Stimulated activated CD8-positive, alpha-beta memory T cell treated with anti-CD3 and anti-CD28 coated beads, Interleukin-15, amount 100 ng/mL, for 24 hours (primary cell): ENCODE measurements around the gene AHCYL2.
"Not testable (repeated sequence)": the region's sequence is repeated elsewhere in the genome, so short reads cannot be mapped to it uniquely, and the experiment has no call there.

Experiments
- DNase-seq: peaks from one replicate; pipeline ENCODE4 v3.0.0-alpha.2; 2020; ENCODE audit warnings: low read depth

Gene AHCYL2

DNA sequence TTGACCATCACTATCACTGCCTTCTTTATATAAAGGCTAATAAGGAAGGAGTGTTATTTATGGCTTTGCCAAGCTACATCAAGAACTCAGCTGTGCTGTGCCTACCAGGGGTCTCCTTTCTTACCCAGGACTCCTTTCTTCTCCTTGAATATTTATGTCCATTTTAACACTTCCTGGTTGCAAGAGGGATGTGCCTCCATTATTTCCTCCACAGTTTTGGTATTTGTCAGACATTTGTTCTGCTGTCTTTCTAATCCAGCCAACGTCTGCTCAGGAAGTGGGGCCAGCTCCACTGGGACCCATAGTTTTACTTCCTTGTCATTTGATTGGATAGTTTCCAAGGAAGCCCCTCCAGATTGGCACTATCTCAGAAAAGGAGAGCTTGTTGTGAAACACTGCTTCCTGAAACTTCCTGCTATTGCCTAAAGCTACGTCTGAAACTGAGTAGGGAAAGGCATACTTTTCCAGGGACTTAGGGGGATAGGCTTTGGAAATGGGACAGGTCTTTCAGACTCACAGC lies 202.8 kb downstream of the AHCYL2 start:
- DNase-seq, result no peak

DNA sequence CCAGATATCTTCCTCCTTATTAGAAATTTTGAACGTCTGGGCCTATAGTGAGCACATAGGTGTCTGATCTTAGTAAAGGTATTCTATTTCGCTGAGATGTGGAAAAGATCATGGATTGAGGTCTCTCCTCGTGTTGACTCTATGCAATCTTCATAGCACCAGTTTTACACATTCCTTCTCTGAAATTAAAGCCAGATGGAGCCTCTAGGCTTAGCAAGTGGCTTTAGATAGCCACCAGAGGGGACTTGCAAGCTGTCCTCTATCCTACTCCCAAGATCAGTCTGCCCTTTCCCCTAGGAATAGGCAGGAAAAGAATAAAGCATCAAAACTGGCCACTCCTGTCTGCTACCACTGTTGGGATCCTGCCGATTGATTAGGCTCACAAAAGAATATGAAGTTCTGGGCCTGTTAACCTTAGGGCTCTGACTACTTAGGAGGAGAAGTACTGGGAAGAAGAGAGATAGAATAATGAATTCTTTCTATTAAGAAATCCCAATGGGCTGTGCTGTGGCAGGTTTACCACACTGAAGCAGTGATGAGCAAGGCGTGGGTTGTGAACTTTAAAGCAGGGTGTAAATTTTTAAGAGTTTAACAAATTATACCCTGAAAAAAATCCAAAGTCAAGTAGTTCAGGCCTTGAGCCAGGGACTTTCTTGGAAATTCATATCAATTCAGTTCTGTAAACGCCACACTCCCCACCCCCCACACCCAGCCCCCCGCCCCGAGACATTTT lies 207.2 kb downstream of the AHCYL2 start:
- DNase-seq, result no peak

DNA sequence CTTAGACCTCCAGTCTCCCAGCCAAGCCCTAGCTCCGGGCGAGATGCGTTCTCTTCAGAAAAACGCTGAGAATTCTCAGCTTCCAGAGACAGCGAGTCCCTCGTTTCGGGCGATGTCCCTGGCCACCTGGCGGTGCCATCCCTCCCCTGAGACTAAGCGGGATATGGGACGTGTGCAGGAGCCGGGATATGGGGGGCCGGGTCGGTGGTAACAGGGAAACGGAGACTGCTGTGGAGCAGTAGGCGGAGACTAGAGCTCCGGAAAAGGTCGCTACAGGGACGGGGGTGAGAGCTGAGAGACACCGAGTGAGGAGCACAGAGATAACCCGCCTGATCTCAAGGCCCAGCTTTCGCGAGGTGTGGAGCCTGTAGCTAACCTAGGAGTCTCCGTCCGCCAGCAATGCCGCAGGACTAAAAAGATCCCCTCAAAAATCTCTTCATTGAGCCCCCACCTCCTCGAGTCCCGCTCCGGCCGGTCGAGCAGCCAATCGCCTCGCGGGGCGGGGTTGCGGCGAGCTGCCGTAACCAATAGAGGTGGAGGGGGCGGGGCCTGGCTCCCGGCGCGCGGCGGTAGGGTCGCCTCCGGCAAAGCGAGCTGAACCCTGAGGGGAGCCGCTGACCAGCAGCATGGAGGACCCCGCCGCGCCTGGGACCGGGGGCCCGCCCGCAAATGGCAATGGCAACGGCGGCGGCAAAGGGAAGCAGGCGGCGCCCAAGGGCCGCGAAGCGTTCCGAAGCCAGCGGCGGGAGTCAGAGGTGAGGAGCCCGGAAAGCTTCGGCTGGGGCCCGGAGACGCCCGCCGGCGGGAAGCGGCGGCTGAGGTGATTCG lies 209.2 kb downstream of the AHCYL2 start, which contains the start of gene STRIP2:
Gene STRIP2, plus strand, starts transcription at position 586 of the 828 bp plus-strand sequence. Its CDS starts 41 bp downstream, at position 627.
- peak; percentile 85 for DNase-seq

DNA sequence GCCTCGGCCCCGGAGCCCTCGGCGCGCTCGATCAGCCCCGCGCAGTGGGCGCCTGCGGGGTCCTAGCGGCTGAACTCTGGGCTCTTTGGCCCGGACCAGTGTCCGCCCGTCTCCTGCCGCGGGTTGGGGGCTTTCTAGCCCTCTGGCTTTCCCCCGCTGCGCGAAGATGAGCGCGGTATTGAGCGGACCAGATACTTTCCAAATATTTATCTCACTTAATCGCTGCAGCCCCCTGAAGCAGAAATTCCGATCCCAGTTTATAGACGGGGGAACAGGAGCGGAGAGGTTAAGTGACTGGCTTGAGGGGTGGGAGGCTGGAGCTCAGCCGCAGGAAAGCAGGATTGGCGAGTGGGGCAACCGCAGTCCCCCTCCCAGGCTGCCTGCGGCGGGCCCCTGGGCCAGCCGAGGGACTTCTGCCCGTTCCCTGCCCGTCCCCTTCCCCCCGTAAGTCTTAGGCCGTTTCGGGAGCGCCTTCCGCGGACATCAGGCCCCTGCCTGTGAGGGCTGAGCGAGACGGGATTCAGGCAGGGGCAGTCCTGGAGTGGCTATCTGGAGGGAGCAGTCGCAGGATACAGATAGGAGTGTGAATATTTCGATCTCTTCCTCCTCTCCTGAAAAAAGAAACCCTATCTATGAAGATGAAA lies 210.0 kb downstream of the AHCYL2 start:
- DNase-seq, result no peak

DNA sequence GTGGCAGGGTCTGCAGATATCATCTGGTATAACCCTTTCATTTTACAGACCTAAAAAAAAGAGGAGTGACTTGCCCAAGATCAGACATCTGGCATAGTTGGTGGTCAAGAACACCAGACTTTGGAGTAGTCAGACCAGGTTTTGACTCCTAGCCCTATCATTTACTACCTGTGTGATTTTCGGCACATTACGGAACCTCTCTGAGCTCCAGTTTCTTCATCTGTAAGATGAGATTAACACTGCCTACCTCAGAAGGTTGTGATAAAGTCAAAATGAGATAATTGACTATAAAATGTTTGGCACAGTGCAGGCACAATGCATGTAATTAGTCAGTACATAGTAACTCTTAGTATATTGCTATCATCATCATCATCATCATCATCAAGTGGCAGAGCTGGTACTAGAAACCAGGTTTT lies 210.6 kb downstream of the AHCYL2 start:
- DNase-seq, result no peak

DNA sequence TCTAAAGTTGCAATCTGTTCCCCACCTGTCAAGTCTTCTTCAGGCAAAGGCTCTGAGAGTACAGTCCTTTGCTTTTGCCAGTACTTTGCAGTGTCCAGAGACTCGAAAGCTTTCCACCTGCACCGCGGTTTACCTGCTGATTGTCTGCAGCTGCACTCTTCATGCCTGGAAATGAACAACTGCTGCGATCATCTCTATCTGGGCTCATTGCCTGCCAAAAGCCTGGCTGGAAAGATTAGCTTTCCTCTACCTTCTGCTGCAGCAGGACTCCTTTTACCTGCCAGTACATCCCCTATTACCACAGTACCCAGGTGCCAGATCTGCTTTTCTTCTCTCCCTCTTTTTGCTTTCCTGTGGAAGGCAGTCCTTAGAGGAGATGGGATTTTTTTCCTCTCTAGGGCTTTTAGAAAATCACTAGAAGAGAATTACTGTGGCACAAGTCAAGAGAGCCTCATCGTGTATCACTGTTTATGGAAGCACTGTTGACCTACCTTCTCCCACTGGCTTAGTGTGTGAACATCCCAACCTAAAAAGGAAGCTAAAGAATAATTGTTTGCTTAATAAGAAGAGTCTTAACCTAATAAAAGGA lies 211.6 kb downstream of the AHCYL2 start:
- no peak for DNase-seq

DNA sequence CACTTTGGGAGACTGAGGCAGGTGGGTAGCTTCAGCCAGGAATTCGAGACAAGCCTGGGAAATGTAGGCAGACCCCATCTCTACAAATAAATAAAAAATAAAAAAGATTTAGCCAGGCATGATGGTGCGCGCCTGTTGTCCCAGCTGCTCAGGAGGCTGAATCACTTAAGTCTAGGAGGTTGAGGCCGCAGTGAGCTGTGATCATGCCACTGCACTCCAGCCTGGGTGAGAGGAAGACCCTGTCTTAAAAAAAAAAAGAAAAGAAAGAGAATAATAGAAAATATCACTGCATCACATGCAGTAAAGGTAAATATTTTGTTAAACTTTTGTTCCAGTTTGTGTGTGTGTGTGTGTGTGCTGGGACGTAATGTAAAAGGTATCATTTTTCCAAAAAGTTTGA lies 212.4 kb downstream of the AHCYL2 start:
- DNase-seq, result no peak

DNA sequence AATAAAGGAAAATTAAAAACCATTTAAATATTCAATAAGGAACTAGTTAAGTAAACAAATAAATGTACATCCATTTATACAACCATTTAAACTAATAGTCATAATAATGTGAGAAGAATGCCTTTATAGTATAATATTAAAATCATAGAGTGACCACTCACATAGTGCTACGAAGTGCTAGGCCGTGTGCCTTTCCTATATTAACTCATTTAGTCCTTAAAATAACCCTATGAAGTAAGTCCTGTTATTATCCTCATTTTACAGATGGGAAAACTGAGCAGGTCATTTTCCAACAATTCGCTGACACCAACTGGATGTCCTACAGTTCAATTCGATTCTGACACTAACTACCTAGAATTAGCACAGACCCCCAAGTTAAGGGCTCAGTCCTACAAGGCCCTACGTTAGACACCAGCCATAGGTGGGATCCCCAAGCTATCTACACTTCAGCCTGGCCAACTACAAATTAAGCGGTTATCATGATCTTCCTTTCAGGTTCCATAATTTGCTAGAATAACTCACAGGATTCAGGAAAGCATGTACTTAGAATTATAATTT lies 213.5 kb downstream of the AHCYL2 start:
- no peak for DNase-seq

DNA sequence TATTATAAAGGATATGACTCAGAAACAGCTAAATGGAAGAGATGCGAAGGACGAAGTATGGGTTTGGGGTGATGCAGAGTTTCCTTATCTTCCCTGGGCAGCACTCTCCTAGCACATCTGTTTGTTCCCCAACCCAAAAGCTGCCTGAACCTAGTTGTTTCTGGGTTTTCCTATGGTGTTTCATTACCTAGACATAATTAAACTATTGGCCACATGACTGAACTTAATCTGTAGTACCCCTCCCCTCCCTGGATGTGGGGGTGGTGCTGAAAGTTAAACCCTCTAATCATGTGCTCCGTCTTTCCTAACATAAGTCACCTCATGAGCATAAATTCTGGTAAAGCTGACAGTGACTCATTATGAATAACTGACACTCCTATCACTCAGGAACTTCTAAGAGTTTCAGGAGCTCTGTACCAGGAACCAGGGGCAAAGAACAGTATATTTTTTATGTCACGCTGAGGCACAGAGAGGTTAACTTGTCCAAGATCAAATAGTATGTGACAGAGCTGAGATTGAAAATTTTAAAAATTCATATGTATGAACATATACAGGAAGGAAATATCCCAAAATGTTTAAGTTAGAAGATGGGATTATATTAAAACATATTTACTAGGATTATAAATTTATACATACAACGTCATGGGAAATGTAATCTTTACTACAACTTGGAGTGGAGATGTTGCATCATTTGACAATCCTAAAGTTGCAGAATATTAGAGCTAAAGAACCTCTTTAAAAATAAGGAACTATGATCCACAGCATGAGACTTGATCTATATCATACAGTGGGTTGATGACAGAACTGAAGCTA lies 214.2 kb downstream of the AHCYL2 start:
- DNase-seq, result no peak

DNA sequence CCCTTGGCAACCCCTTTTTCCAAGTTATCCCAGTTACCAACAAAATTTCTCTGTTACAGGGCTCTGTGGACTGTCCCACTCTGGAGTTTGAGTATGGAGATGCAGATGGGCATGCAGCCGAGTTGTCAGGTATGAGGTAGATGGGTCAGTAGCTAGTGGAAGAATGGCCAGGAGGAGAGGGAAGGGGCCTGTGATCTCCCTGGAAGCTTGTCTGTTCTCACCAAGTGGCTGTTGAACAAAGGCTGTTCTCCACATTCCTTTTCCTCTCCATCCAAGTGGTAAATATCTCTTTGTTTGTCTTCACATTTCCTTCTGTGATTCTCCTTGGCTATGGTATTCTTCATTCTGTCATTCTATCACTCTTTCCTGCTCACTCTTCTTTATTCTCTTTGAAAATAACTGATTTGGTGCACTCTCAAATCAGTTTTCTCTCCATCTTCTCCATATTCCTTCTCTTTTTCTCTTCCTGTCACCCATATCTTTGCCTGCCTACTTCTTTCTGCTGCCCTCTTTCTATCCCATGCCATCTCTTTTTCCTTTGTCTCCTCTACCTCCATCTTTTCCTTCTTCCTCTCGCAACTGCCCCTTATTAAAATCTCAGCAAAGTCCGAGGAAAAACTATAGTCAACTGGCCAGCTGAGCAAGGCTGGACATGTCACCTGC lies 215.3 kb downstream of the AHCYL2 start:
- DNase-seq, result no peak

DNA sequence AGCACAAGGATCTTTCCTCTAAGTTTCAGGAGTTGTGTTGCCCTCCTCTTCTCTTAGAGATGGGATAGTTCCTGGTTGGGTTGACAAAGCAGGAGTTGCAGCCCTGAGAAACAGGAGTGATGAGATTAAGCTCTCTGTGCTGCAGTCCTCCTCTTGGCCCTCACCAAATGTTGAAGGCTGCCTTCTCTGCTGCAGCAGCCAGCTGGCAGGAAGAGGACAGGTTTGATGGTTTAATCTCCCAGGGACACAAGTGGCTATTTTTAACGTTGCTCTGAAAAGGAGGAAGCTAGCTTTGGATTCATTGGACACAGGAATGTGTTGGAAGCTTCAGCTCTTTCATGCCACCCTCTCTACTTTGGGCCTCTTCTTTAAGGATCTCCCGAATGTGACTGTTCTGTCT lies 218.8 kb downstream of the AHCYL2 start:
- no peak for DNase-seq

DNA sequence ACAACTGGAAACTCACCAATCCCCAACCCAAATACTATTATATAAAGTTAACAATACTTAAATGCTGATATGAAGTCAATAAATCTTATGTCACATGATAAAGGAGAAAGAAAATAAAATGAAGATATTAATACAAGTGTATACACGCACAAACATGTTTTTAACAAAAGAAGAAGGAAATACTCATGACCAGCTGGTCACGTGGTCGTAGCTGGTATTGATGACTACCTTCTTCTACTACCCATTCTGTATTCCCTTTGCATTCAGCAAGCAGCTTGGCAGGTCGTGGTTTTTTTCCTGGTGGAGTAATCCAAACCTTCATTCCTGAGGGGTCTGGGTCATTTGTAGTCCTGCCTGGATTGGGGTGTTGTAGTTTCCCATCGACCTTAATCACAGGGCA lies 219.9 kb downstream of the AHCYL2 start:
- not testable (repeated sequence) for DNase-seq

DNA sequence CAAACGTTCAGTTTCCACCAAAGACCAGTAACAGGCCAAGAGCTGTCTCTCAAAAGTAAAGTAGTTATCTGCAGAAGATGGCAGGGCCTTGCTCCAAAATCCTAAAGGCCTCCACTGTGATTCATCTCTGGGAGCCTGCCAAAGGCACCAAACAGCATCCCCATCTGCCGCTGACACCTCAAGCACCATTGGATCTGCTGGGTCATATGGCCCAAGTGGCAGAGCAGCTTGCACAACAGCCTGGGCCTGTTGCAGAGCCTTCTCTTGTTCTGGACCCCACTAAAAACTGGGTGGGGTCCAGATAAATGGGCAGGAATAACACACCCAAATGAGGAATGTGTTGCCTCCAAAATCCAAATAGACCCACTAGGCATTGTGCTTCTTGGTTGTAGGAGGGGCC lies 222.1 kb downstream of the AHCYL2 start:
- not testable (repeated sequence) for DNase-seq

DNA sequence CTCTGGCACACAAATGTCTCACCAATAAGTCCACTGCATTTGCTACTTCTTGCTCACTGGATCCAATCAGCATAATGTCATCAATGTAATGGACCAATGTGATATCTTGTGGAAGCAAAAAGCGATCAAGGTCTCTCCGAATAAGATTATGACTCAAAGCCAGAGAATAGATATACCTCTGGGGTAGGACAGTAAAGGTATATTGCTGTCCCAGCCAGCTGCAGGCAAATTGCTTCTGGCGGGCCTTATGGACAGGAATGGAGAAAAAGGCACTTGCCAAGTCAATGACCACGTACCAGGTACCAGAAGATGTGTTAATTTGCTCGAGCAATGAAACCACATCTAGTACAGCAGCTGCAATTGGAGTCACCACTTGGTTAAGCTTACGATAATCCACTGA lies 222.6 kb downstream of the AHCYL2 start:
- DNase-seq, result not testable (repeated sequence)

DNA sequence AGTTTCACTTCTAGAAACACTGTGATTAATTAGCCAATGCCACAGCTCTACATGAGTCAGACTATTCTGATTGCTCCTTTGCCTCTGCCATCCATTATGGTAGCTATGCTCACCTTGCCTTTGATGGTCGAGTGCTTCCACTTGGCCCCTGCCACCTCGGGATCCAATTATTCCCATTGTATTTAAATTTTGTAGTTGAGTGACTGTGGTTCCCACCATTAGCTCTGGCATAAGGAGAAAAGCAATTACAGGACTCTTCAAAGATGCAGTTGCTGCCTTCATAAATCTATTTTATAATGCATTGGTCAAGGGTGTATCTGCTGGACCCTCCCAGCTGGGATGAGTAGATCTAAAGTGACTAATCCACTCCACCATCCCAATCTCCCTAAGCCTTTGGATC lies 223.8 kb downstream of the AHCYL2 start:
- not testable (repeated sequence) for DNase-seq

DNA sequence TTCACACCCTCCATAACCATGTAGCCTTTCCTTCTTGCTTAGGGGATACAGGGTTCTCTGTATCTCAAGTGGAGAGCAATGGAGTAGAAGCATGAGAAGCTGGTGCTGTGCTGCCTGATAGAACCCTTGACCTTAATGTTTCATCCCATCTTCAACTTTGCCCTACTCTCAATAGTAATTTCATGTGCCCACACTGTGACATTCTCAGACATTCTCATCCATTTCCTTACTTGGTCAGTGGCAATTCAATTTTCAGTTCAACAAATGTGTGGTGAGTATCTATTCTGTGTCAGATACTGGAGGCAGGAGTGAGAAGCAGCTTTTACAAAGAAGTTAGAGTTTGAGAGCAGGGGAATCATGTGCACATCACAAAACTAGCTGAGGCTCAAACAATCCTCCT lies 225.5 kb downstream of the AHCYL2 start:
- no peak for DNase-seq

DNA sequence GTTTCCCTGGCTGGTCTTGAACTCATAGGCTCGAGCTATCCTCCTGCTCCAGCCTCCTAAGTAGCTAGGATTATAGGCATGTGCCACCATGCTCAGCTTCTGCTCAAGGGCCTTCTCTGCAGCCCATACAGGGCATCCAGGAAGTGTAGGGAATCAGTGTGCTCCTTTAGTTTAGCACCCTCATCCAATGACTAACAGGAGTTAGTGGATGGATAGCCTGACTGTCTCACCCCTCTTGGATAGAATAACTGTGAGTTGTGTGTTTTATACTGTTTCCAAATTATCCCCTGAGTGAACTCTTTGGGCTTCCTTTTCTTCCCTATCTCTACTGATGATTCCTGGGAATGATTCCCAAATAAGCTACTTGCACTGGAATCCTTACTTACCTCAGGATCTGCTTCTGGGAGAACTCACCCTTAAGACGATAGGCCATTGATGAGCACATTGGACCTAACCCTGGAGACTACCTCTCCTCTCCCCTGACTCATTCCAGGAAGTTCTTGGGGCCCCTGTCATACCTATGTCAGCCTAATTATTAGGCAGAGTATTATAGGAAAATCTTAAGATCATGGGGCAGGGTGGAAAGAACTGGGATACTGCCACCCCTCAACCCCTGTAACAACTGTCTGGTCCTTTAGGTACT lies 227.9 kb downstream of the AHCYL2 start:
- no peak for DNase-seq

DNA sequence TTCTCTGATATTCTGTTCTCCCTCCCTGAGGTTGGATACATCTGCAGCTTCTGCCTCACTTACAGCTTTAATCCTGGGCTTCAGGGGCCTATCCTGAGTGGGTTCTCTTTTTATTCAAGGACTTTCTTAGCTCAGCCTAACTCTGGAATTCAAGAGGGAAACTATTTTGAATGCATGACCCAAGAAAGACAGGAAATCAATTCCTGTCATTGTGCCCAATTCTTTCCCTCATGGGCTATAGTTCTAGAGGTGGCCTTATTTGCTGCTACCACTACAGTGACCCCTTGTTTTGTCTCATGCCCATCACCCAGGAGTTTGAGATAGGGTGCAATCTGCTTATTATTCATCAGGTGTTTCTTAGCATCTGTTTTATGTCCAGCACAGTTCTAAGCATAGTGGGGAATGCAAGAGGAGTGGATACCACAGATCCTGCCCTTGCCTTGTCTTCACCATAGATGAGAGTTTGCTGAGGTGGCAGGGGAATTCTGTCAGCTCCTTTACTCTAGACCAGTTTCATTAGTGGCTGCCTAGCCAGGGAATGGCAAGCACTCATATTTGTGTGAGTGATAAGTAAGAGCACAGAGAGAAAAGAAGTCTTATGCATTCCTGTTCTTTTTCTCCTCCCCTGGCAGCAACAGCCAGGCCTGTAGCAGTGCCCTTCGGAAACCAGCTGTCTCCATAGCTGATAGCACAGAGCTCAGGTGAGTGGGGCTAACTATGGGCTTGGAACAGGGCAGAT lies 228.8 kb downstream of the AHCYL2 start:
- DNase-seq, result no peak

DNA sequence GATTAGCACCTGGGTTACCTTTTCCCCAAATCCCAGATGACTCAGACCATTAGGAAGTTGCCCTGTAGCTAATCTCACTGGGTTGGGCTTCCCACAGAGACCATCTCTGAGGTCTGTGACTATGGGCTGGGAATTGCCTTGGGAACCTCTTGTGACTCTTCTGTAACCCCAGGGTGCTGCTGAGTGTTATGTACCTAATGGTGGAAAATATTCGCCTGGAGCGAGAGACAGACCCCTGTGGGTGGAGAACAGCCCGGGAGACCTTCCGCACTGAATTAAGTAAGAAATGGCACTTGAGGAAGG lies 229.4 kb downstream of the AHCYL2 start:
- DNase-seq, result no peak
